ENCODE data around the gene RAD17.
"Not testable (repeated sequence)": the region's sequence is repeated elsewhere in the genome, so short reads cannot be mapped to it uniquely, and the experiment has no call there.

Gene RAD17

GRCh38 chr5:69451941-69452647, 82.5 kb downstream of the RAD17 start:
- DNase-seq (ENCODE audit: low read depth), result no peak
- no peak for TF ChIP-seq CTCF (IDR thresholded peaks at IDR 0.05; ENCODE audit: insufficient read depth, low read depth, low read length, missing control alignments)

GRCh38 chr5:69453487-69453886, 83.9 kb downstream of the RAD17 start:
- H3K4me3 ChIP-seq (ENCODE audit: low read length); DNase-seq (ENCODE audit: low read depth): not testable (repeated sequence)

More at GRCh38 chr5:69451941-69452647, 82.5 kb downstream of the RAD17 start:
- no peak overlapping the region for H3K4me3 ChIP-seq (ENCODE audit: low read length)

- no peak overlapping the region for H3K4me3 ChIP-seq (ENCODE audit: low read length)
- DNase-seq (ENCODE audit: low read depth), result no peak
- no peak for TF ChIP-seq CTCF (IDR thresholded peaks at IDR 0.05; ENCODE audit: insufficient read depth, low read depth, low read length, missing control alignments)
Observed at GRCh38 chr5:69454460-69455249, 85.0 kb downstream of the RAD17 start.

GRCh38 chr5:69455428-69455988, 85.9 kb downstream of the RAD17 start:
- not testable (repeated sequence) for H3K4me3 ChIP-seq (ENCODE audit: low read length); DNase-seq (ENCODE audit: low read depth)

- no peak for TF ChIP-seq CTCF (IDR thresholded peaks at IDR 0.05; ENCODE audit: insufficient read depth, low read depth, low read length, missing control alignments)
- no peak for DNase-seq (ENCODE audit: low read depth)
- no peak overlapping the region for H3K4me3 ChIP-seq (ENCODE audit: low read length)
Observed at GRCh38 chr5:69462170-69462569, 92.6 kb downstream of the RAD17 start.

Data from epithelial cell of esophagus (primary cell).